ENCODE results near the gene MINDY2.

Gene MINDY2

GRCh38 chr15:58867926-58868325 lies 96.8 kb downstream of the MINDY2 start:
- H3K27ac ChIP-seq (ENCODE audit: low read length) = no peak overlapping the region
- no peaks in the 10 kb centered on the region for H3K36me3 ChIP-seq (replicated peaks; ENCODE audit: insufficient read depth, low read length)
- no peaks in the 10 kb centered on the region for H4K20me1 ChIP-seq (ENCODE audit: insufficient read depth, low read length)
- H2AFZ ChIP-seq (ENCODE audit: low read length) = no peak overlapping the region
- H3K9me3 ChIP-seq (replicated peaks; ENCODE audit: insufficient read depth, low read length) = no peaks in the 10 kb centered on the region
- H3K27me3 ChIP-seq (replicated peaks; ENCODE audit: insufficient read depth, low read length) = no peaks in the 10 kb centered on the region
- no peaks in the 10 kb centered on the region for H3K9me2 ChIP-seq (replicated peaks; ENCODE audit: insufficient read depth, low read length)
- H3K4me1 ChIP-seq (ENCODE audit: low read length) = no peaks in the 10 kb centered on the region
- H3K4me2 ChIP-seq (ENCODE audit: low read depth, low read length) = no peak overlapping the region
- no peak overlapping the region for H3K4me3 ChIP-seq (ENCODE audit: low read length)
- no peak for DNase-seq
- H3K9ac ChIP-seq (ENCODE audit: low read length) = no peak overlapping the region
- H3K79me2 ChIP-seq (ENCODE audit: low read length) = no peaks in the 10 kb centered on the region
- no peaks in the 10 kb centered on the region for H3F3A ChIP-seq (ENCODE audit: insufficient read depth, low read length)
- no peak for TF ChIP-seq CTCF (IDR thresholded peaks at IDR 0.05; ENCODE audit: low read length)
- TF ChIP-seq EZH2phosphoT487 (IDR thresholded peaks at IDR 0.05; ENCODE audit: low read length) = no peak
- no peak for TF ChIP-seq EZH2 (optimal IDR thresholded peaks at IDR 0.05; ENCODE audit: low read depth, low read length)

- H3K27me3 ChIP-seq (replicated peaks; ENCODE audit: insufficient read depth, low read length) = no peaks in the 10 kb centered on the region
- DNase-seq = no peak
- no peaks in the 10 kb centered on the region for H3K36me3 ChIP-seq (replicated peaks; ENCODE audit: insufficient read depth, low read length)
- H3F3A ChIP-seq (ENCODE audit: insufficient read depth, low read length) = no peaks in the 10 kb centered on the region
- no peak overlapping the region for H3K4me2 ChIP-seq (ENCODE audit: low read depth, low read length)
- no peak overlapping the region for H3K4me3 ChIP-seq (ENCODE audit: low read length)
- no peaks in the 10 kb centered on the region for H3K79me2 ChIP-seq (ENCODE audit: low read length)
- TF ChIP-seq EZH2 (optimal IDR thresholded peaks at IDR 0.05; ENCODE audit: low read depth, low read length) (no peak), EZH2phosphoT487 (IDR thresholded peaks at IDR 0.05; ENCODE audit: low read length) (no peak), CTCF (IDR thresholded peaks at IDR 0.05; ENCODE audit: low read length) (no peak)
- H3K9me2 ChIP-seq (replicated peaks; ENCODE audit: insufficient read depth, low read length) = no peaks in the 10 kb centered on the region
- H3K9me3 ChIP-seq (replicated peaks; ENCODE audit: insufficient read depth, low read length) = no peaks in the 10 kb centered on the region
- H3K27ac ChIP-seq (ENCODE audit: low read length) = no peak overlapping the region
- H3K4me1 ChIP-seq (ENCODE audit: low read length) = no peaks in the 10 kb centered on the region
- H4K20me1 ChIP-seq (ENCODE audit: insufficient read depth, low read length) = no peaks in the 10 kb centered on the region
- H3K9ac ChIP-seq (ENCODE audit: low read length) = no peak overlapping the region
- H2AFZ ChIP-seq (ENCODE audit: low read length) = no peak overlapping the region
These were observed 99.3 kb downstream of the MINDY2 start for GRCh38 chr15:58870451-58870850.

- H3K4me3 ChIP-seq (ENCODE audit: low read length) = no peak overlapping the region
- H3K27ac ChIP-seq (ENCODE audit: low read length) = no peak overlapping the region
- no peak overlapping the region for H3K9ac ChIP-seq (ENCODE audit: low read length)
- peaks cover 2% of the 10 kb centered on the region; the same call in 1 of the 2 replicates for H3K36me3 ChIP-seq (replicated peaks; ENCODE audit: insufficient read depth, low read length)
- H3K79me2 ChIP-seq (ENCODE audit: low read length) = no peaks in the 10 kb centered on the region
- no peaks in the 10 kb centered on the region for H3K4me1 ChIP-seq (ENCODE audit: low read length)
- no peak for DNase-seq
- H3K9me3 ChIP-seq (replicated peaks; ENCODE audit: insufficient read depth, low read length) = no peaks in the 10 kb centered on the region
- no peak overlapping the region for H2AFZ ChIP-seq (ENCODE audit: low read length)
- H3F3A ChIP-seq (ENCODE audit: insufficient read depth, low read length) = no peaks in the 10 kb centered on the region
- H3K4me2 ChIP-seq (ENCODE audit: low read depth, low read length) = no peak overlapping the region
- no peaks in the 10 kb centered on the region for H3K27me3 ChIP-seq (replicated peaks; ENCODE audit: insufficient read depth, low read length)
- no peaks in the 10 kb centered on the region for H3K9me2 ChIP-seq (replicated peaks; ENCODE audit: insufficient read depth, low read length)
- no peak for TF ChIP-seq EZH2phosphoT487 (IDR thresholded peaks at IDR 0.05; ENCODE audit: low read length)
- no peak for TF ChIP-seq CTCF (IDR thresholded peaks at IDR 0.05; ENCODE audit: low read length)
- no peak for TF ChIP-seq EZH2 (optimal IDR thresholded peaks at IDR 0.05; ENCODE audit: low read depth, low read length)
- no peaks in the 10 kb centered on the region for H4K20me1 ChIP-seq (ENCODE audit: insufficient read depth, low read length)
These were observed 102.2 kb downstream of the MINDY2 start for GRCh38 chr15:58873267-58873666.
